ENCODE data around the gene SKAP1. TPM values are rescaled to one million over a fixed set of nuclear protein-coding genes. Genes with fewer than 3 reads are reported as not detected.

Gene SKAP1
- total RNA-seq, 1 experiment from 2014 or later = 0.31 TPM

DNA sequence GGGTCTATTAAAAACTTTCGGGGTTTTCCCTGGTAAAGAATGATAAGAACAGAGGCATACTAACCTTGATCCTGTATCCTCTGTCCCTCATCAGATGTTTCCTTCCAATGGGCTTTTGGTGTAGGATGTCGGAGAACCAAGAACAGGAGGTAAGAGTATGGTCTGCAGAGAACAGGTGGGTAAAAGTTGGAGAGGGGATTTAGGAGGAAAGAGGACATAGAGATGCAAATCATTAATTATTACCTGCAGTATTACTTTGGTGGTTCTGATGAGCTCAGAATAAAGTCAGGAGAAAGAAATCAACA, 318.1 kb downstream of the SKAP1 start:
- Histone ChIP-seq H3K4me3 (no peak overlapping the region), H2AFZ (no peak overlapping the region), H3K9me3 (ENCODE audit: insufficient read depth, low read depth) (no peaks in the 10 kb centered on the region), H4K20me1 (ENCODE audit: insufficient read depth) (no peaks in the 10 kb centered on the region; the same call in 1 of the 2 replicates), H3K27me3 (ENCODE audit: insufficient read depth, low read depth) (no peaks in the 10 kb centered on the region), H3F3A (ENCODE audit: insufficient read depth, low read depth) (peaks cover 26% of the 10 kb centered on the region), H3K36me3 (ENCODE audit: low read depth) (no peaks in the 10 kb centered on the region), H3K9me2 (ENCODE audit: insufficient read depth) (no peaks in the 10 kb centered on the region), H3K4me2 (no peak overlapping the region), H3K4me1 (replicated peaks; ENCODE audit: insufficient read depth) (peaks cover 8% of the 10 kb centered on the region), H3K27ac (no peak overlapping the region), H3K79me2 (ENCODE audit: low read depth) (peaks cover 40% of the 10 kb centered on the region)
- DNase-seq = no peak
- intact Hi-C loops (cut with micrococcal nuclease; ENCODE audit: unreplicated experiment) = no loop called here
- TF ChIP-seq EZH2 (IDR thresholded peaks at IDR 0.05; ENCODE audit: low read depth) = no peak
- TF ChIP-seq, protein P1, sequence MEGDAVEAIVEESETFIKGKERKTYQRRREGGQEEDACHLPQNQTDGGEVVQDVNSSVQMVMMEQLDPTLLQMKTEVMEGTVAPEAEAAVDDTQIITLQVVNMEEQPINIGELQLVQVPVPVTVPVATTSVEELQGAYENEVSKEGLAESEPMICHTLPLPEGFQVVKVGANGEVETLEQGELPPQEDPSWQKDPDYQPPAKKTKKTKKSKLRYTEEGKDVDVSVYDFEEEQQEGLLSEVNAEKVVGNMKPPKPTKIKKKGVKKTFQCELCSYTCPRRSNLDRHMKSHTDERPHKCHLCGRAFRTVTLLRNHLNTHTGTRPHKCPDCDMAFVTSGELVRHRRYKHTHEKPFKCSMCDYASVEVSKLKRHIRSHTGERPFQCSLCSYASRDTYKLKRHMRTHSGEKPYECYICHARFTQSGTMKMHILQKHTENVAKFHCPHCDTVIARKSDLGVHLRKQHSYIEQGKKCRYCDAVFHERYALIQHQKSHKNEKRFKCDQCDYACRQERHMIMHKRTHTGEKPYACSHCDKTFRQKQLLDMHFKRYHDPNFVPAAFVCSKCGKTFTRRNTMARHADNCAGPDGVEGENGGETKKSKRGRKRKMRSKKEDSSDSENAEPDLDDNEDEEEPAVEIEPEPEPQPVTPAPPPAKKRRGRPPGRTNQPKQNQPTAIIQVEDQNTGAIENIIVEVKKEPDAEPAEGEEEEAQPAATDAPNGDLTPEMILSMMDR (conservative IDR thresholded peaks at IDR 0.05) = no peak
- CTCF ChIA-PET = no interaction called here
- POLR2A ChIA-PET (ENCODE audit: unreplicated experiment) = interaction anchor here (0.6 kb wide), 2 partner anchors 9 to 471 kb away, joined by 3 to 7 read pairs; no protein-coding TSS in a partner anchor
- BruUV-seq (replicated peaks) = no TSS peak

GRCh38 chr17:48110761-48111160, 319.3 kb downstream of the SKAP1 start:
- Histone ChIP-seq H3K4me3 (no peak overlapping the region), H3K9me3 (ENCODE audit: insufficient read depth, low read depth) (no peaks in the 10 kb centered on the region), H3K79me2 (ENCODE audit: low read depth) (peaks cover 40% of the 10 kb centered on the region), H3K36me3 (ENCODE audit: low read depth) (no peaks in the 10 kb centered on the region), H3K9me2 (ENCODE audit: insufficient read depth) (no peaks in the 10 kb centered on the region), H3K4me1 (replicated peaks; ENCODE audit: insufficient read depth) (peaks cover 8% of the 10 kb centered on the region), H3K27me3 (ENCODE audit: insufficient read depth, low read depth) (no peaks in the 10 kb centered on the region), H2AFZ (no peak overlapping the region), H3K4me2 (no peak overlapping the region), H3K27ac (no peak overlapping the region), H4K20me1 (ENCODE audit: insufficient read depth) (no peaks in the 10 kb centered on the region; the same call in 1 of the 2 replicates), H3F3A (ENCODE audit: insufficient read depth, low read depth) (peaks cover 29% of the 10 kb centered on the region)
- TF ChIP-seq EZH2 (IDR thresholded peaks at IDR 0.05; ENCODE audit: low read depth) = no peak
- TF ChIP-seq, protein P1 (conservative IDR thresholded peaks at IDR 0.05) = no peak
- no TSS peak for BruUV-seq (replicated peaks)
- CTCF ChIA-PET = no interaction called here
- POLR2A ChIA-PET (ENCODE audit: unreplicated experiment) = no interaction called here
- no peak for DNase-seq
- intact Hi-C loops (cut with micrococcal nuclease; ENCODE audit: unreplicated experiment) = no loop called here

DNA sequence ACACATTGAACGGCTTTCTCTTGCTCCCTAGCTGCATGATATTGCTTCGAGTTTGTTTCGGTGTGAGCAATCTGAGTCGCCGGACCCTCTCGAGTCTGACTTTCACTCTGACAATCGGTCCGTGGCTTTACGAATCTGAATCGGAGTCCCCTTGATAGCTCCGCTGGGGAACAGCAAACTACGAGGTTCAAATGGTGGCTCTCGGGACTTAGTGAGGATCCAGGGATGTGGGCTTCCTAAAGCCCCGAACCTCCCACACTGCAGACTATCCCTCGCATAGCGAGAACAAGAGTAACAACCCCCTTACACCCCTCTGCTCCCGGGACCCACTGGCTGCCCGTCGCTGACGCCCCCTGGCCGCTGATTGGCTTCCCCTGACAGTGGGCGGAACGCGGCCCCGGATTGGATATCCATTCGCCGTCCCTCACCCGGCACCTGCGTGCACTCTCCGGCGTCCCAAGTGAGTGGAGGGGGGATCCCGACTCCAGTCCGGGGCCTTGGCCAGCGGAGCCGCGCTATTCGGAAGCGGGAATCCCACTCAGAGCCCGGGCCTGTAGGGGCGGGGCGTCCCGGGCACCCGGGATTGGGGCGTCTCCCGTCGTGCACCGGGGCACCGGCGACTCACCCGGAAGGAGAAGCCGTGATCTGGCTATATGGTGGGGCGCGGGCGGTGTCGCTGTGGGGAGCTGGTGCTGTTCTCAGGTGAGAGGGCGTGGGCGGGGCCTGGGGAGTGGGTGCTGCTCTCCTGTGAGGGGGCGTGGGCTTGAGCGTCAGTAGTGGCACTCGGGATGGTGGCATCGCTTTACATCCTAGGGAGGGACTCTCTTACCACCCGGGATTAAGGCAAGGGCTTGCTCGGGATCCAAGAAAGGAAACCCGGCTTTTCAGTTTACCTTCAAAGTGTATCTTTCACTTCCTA, 322.6 kb downstream of the SKAP1 start, which contains the start of gene SNX11:
Gene SNX11 (plus strand): TSS at position 630 of the 919 bp plus-strand sequence. CDS start 4,278 bp downstream, outside the sequence.
- Histone ChIP-seq H3K27me3 (ENCODE audit: insufficient read depth, low read depth) (no peaks in the 10 kb centered on the region), H2AFZ (peak within 1 kb of the TSS; percentile 100), H3K4me1 (replicated peaks; ENCODE audit: insufficient read depth) (peaks cover 8% of the 10 kb centered on the region), H3F3A (ENCODE audit: insufficient read depth, low read depth) (peaks cover 32% of the 10 kb centered on the region), H4K20me1 (ENCODE audit: insufficient read depth) (no peaks in the 10 kb centered on the region; the same call in 1 of the 2 replicates), H3K27ac (peak within 1 kb of the TSS; percentile 90), H3K9me2 (ENCODE audit: insufficient read depth) (no peaks in the 10 kb centered on the region), H3K9me3 (ENCODE audit: insufficient read depth, low read depth) (0 out of 2 replicates have a peak, but pooled peaks cover 4% of the 10 kb centered on the region), H3K36me3 (ENCODE audit: low read depth) (no peaks in the 10 kb centered on the region), H3K4me3 (peak within 1 kb of the TSS; percentile 94), H3K79me2 (ENCODE audit: low read depth) (peaks cover 40% of the 10 kb centered on the region), H3K4me2 (peak within 1 kb of the TSS; percentile 89)
- intact Hi-C loops (cut with micrococcal nuclease; ENCODE audit: unreplicated experiment) = no loop called here
- TF ChIP-seq EZH2 (IDR thresholded peaks at IDR 0.05; ENCODE audit: low read depth) = no peak
- TF ChIP-seq, protein P1 (conservative IDR thresholded peaks at IDR 0.05) = peak; percentile 50; the same call in 1 of the 2 replicates
- TSS peak; percentile 75 for BruUV-seq (replicated peaks)
- ChIA-PET POLR2A (ENCODE audit: unreplicated experiment) (interaction anchor here (0.5 to 0.7 kb wide), 5 partner anchors 16 to 379 kb away, joined by 3 to 6 read pairs (median 3); no protein-coding TSS in a partner anchor), CTCF (interaction anchor here (0.6 to 1.3 kb wide), 2 partner anchors 11 to 80 kb away, joined by 3 read pairs; no protein-coding TSS in a partner anchor)
- peak; percentile 90 to 94 for DNase-seq
